WI38 (cell line): ENCODE measurements around the gene POGZ.

Source experiments
- H3K4me3 ChIP-seq: 2 replicates; pipeline ENCODE4 v1.5.1; 2011; ENCODE audit warnings: low read depth, mild to moderate bottlenecking, control low read depth, low read length
- CTCF ChIP-seq: IDR thresholded peaks from 2 replicates; pipeline ENCODE4 v1.5.1; 2012; ENCODE audit warnings: low read depth, mild to moderate bottlenecking, control low read depth, low read length

Gene POGZ, protein sequence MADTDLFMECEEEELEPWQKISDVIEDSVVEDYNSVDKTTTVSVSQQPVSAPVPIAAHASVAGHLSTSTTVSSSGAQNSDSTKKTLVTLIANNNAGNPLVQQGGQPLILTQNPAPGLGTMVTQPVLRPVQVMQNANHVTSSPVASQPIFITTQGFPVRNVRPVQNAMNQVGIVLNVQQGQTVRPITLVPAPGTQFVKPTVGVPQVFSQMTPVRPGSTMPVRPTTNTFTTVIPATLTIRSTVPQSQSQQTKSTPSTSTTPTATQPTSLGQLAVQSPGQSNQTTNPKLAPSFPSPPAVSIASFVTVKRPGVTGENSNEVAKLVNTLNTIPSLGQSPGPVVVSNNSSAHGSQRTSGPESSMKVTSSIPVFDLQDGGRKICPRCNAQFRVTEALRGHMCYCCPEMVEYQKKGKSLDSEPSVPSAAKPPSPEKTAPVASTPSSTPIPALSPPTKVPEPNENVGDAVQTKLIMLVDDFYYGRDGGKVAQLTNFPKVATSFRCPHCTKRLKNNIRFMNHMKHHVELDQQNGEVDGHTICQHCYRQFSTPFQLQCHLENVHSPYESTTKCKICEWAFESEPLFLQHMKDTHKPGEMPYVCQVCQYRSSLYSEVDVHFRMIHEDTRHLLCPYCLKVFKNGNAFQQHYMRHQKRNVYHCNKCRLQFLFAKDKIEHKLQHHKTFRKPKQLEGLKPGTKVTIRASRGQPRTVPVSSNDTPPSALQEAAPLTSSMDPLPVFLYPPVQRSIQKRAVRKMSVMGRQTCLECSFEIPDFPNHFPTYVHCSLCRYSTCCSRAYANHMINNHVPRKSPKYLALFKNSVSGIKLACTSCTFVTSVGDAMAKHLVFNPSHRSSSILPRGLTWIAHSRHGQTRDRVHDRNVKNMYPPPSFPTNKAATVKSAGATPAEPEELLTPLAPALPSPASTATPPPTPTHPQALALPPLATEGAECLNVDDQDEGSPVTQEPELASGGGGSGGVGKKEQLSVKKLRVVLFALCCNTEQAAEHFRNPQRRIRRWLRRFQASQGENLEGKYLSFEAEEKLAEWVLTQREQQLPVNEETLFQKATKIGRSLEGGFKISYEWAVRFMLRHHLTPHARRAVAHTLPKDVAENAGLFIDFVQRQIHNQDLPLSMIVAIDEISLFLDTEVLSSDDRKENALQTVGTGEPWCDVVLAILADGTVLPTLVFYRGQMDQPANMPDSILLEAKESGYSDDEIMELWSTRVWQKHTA (N-terminal part only)

DNA sequence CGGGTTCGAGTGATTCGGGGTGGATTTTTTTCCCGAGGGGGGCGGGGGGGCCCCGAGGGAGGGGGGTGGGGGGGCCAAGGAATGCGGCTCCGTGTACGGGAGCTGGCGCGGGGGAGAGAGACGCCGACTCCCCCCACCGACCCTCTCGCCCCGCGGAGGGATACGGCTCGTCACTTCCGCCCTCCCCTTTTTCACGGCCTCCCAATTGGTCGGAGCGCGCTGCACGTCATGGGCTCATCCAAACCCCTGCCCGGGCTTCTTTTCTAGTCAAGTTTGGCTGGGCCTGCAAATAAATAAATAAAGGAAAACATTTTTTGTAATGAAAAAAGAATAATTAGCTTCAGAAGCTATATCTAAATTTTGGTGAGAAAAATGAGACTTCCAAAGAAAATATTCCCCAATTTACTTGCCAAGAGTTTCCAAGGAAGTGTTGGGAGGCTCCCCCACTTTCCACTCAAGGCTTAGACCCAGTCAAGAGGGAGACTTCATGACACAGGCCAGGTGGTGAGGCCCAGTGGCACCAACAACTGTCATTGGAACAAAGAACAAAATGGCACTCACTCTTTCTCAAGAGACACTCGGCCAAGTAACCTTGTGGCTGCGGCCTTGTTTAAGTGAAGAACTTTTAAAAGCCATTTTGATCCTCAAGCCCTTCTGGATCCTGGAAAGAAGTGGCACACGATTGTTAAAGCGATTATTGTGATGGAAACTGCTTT lies at the start of gene POGZ:
POGZ (minus strand) TSS at position 164 of the 716 bp plus-strand sequence. CDS start 17,290 bp downstream, outside the sequence.
- TF ChIP-seq CTCF = no peak
- peak within 1 kb of the TSS; percentile 80 for H3K4me3 ChIP-seq

GRCh38 chr1:151508833-151509232 lies 49.5 kb upstream of the POGZ start:
- no peak for TF ChIP-seq CTCF
- H3K4me3 ChIP-seq = no peak overlapping the region

GRCh38 chr1:151504759-151505158 lies 45.5 kb upstream of the POGZ start:
- no peak for TF ChIP-seq CTCF
- no peak overlapping the region for H3K4me3 ChIP-seq

DNA sequence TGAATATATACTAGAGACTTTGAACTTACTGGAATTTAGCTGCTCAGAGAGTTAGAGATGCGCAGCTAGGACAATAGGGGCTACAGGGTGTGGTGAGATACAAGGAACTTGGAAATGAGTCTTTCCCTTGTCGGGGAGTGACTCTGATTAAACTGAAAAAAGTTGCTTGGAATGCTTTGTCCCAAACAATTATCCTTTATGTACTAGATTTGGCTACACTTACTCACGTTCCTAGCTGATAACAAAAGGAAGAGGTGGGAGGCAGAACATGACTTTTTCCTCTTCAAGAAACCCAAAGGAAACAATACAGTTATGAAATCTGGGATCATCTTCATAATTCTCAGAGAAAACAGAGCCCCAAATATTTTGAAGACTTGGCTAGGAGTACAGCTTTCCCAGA lies 45.0 kb upstream of the POGZ start:
- TF ChIP-seq CTCF = no peak
- no peak overlapping the region for H3K4me3 ChIP-seq

DNA sequence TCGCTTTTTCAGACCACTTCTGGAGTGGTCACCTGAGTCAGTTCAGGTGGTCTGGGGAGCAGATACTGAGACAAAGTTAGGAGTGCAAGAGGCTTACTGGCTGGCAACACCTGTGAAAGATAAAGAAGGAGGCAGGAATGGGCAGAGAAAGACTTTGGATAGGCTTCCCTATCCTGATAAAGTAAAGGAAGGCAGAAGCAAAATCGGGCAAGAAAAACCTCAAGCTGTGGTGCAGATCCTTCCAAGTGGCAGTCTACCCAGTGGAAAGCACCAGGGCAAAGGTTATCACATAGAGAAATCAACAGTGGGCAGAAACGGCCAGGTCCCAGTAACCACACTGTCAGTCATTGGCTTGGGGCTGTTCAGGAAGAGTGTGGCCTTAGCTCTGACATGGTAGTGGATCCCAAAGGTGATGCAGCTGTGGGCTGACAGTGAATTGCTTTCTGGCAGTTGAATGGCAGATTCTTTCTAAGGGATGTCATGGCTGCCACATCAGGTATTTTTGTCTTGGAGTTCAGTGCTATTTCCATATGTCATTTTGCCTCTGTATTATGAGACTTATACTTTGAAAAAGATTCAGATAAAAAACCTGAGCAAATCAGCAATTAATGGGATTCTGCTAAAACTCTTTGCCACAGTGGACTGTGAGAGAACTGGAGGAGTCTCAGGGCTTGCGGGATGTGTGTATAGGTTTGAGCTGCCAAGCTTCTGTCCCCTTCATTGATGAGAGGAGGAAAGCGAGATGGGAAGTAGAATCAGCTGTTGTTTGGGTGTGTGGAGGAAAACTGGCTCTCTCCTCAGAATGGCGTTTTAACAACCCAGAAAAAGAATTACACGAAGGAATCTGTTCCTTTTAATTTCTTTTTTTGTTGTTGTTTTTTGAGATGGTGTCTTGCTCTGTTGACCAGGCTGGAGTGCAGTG lies 43.8 kb upstream of the POGZ start:
- H3K4me3 ChIP-seq = no peak overlapping the region
- TF ChIP-seq CTCF = no peak
